G401 (cell line): Measurements from ENCODE around the gene DNASE1L2. TPM values are rescaled to one million over a fixed set of nuclear protein-coding genes. Genes with fewer than 3 reads are reported as not detected.

Experiments
- DNase-seq: peaks from one replicate; pipeline ENCODE4 v3.0.0-alpha.2; 2015; ENCODE audit warnings: low spot score
- in situ Hi-C: cut with HindIII; loops from 2 replicates; pipeline ENCODE4 v1.10.0; 2016; ENCODE audit warnings: low sequenced_read_pairs, mixed read lengths
- total RNA-seq: library from RNA; depleted of rRNA; stranded (reverse); fragments of >200 nt; shearing (Covaris generic); gene quantifications from 2 replicates; pipeline ENCODE4 v1.2.3, GENCODE V29; 2014

Gene DNASE1L2
- total RNA-seq, 1 experiment from 2014 or later = 0.20 TPM

- in situ Hi-C loops = no loop called here
- no peak for DNase-seq
Observed at GRCh38 chr16:2213817-2214718, 22.2 kb upstream of the DNASE1L2 start.

- DNase-seq = no peak
- in situ Hi-C loops = no loop called here
Observed at GRCh38 chr16:2214719-2214968, 21.6 kb upstream of the DNASE1L2 start, which contains the start of gene PGP. PGP (minus strand) TSS chr16:2214840; CDS start chr16:2214777, 63 bp downstream.

GRCh38 chr16:2216330-2216729, 19.9 kb upstream of the DNASE1L2 start:
- in situ Hi-C loops = no loop called here
- no peak for DNase-seq

- peak; percentile 99 for DNase-seq
- in situ Hi-C loops = no loop called here
Observed at GRCh38 chr16:2223221-2223941, 12.9 kb upstream of the DNASE1L2 start, which contains the start of gene E4F1. E4F1 (plus strand) TSS chr16:2223591; CDS start chr16:2223614, 23 bp downstream.

- DNase-seq = peak; percentile 51
- in situ Hi-C loops = no loop called here
Observed at GRCh38 chr16:2223942-2224486, 12.2 kb upstream of the DNASE1L2 start.

- in situ Hi-C loops = no loop called here
- DNase-seq = no peak
Observed at GRCh38 chr16:2226245-2226793, 9.9 kb upstream of the DNASE1L2 start.

- in situ Hi-C loops = no loop called here
- no peak for DNase-seq
Observed at GRCh38 chr16:2226918-2227317, 9.3 kb upstream of the DNASE1L2 start.

- DNase-seq = no peak
- in situ Hi-C loops = no loop called here
Observed at GRCh38 chr16:2228161-2228824, 8.0 kb upstream of the DNASE1L2 start.

GRCh38 chr16:2229091-2229490, 7.2 kb upstream of the DNASE1L2 start:
- no peak for DNase-seq
- in situ Hi-C loops = no loop called here

- no peak for DNase-seq
- in situ Hi-C loops = no loop called here
Observed at GRCh38 chr16:2229632-2230250, 6.5 kb upstream of the DNASE1L2 start.

- in situ Hi-C loops = no loop called here
Observed at GRCh38 chr16:2230376-2230775, 5.9 kb upstream of the DNASE1L2 start.

GRCh38 chr16:2231016-2231931, 5.0 kb upstream of the DNASE1L2 start:
- in situ Hi-C loops = no loop called here
- DNase-seq = no peak

More at GRCh38 chr16:2230376-2230775, 5.9 kb upstream of the DNASE1L2 start:
- no peak for DNase-seq

GRCh38 chr16:2232094-2232990, 3.9 kb upstream of the DNASE1L2 start:
- DNase-seq = no peak
- in situ Hi-C loops = no loop called here

- DNase-seq = no peak
- in situ Hi-C loops = no loop called here
Observed at GRCh38 chr16:2233046-2233775, 3.0 kb upstream of the DNASE1L2 start.

- in situ Hi-C loops = no loop called here
- no peak for DNase-seq
Observed at GRCh38 chr16:2233872-2234812, 2.1 kb upstream of the DNASE1L2 start.
